ENCODE measurements around the gene PIRT.
A peak's percentile ranks its signal among the peaks of the same experiment; 100 is the strongest.

Gene PIRT

DNA sequence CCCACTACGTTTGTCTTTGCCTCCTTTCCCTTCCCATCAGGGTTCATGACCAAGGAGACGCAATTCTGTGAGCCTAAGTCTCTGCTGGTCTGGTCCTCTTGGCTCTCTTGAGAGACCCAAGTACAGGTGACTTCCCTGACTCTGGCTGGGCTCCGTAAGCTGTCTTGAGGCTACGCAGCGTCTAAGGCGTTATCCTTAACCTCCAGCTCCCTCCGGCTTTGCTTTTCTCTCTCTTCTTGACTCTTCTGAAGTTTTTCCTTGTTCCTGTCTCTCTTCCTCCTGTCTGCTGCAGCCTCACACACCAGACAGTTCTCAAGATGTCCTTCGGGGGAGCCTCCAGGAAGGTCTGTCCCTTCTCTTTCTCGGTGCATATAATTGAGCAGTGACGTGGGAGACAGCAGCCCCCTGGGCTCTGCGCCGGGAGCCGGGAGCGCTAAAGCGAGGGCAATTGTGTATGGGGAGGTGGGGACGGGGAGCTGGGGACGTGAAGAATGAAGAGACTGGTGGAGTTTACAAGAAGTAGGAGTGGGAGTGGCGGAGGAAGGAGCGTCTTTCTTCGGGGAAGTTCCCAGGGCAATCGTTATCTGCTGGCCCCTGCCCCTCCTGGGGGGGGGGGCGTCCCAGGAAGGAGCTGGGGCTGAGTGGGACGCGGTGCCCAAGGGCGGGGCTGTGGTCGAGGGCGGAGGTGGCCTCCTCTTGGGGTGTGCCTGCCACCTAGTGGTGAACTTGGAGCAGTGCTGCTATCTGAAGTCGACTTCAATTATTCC is 6.9 kb upstream of the PIRT start:
- peak overlapping the region; percentile 85 for H3K4me3 ChIP-seq (ENCODE audit: low read length)
- no peaks in the 10 kb centered on the region for H3K36me3 ChIP-seq (ENCODE audit: control insufficient read depth, insufficient read depth, low read length)
- peaks cover 5% of the 10 kb centered on the region for H3K27me3 ChIP-seq (ENCODE audit: control insufficient read depth, insufficient read depth, low read length)
- H3K9ac ChIP-seq (ENCODE audit: low read length), result peak overlapping the region; percentile 88
- peaks cover 28% of the 10 kb centered on the region for H3K4me1 ChIP-seq (ENCODE audit: control insufficient read depth, insufficient read depth, low read length)
- no peaks in the 10 kb centered on the region for H3K9me3 ChIP-seq (ENCODE audit: control insufficient read depth, low read length)

DNA sequence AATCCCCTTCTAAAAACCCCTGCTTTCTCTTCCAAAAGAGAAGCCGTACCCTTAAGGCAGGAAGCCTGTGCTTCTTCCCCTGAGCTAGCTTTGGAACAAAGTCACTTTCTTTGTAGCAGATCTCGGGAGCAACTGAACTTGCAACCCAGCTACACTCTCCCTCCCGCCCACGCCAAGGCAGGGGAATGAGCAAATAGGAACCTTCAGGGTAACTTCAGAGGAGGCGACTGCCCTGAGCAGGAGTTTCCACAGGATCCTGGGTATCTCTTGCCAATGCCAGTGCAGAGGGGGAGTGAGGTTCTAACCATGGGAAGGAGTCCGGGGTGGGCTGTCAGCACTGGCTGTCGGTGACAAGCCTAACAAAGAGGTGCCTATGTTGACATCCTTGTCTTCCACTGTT is 5.9 kb upstream of the PIRT start:
- peaks cover 28% of the 10 kb centered on the region for H3K4me1 ChIP-seq (ENCODE audit: control insufficient read depth, insufficient read depth, low read length)
- peak overlapping the region; percentile 85 for H3K4me3 ChIP-seq (ENCODE audit: low read length)
- peak overlapping the region; percentile 88 for H3K9ac ChIP-seq (ENCODE audit: low read length)
- H3K27me3 ChIP-seq (ENCODE audit: control insufficient read depth, insufficient read depth, low read length), result peaks cover 5% of the 10 kb centered on the region
- no peaks in the 10 kb centered on the region for H3K36me3 ChIP-seq (ENCODE audit: control insufficient read depth, insufficient read depth, low read length)
- H3K9me3 ChIP-seq (ENCODE audit: control insufficient read depth, low read length), result no peaks in the 10 kb centered on the region

DNA sequence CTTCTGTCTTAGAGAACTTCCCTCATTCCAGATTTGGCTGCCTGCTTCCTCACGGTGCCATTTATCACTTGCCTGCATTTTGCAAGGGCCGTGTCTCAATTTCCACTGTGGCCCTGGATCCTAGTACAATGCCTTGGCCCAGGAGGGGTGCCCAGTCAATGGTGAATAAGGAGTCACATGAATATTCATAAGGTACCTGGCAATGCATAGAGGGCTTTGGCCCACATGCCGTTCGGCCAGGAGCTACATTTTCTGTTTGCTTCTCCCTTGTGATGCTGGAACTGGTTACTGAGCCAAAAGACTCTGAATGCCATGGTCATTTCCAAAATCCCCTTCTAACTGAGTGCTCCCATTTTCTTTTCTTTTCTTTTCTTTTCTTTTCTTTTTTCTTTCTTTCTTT is 4.8 kb upstream of the PIRT start:
- Histone ChIP-seq H3K9ac (ENCODE audit: low read length) (peak overlapping the region; percentile 11), H3K36me3 (ENCODE audit: control insufficient read depth, insufficient read depth, low read length) (no peaks in the 10 kb centered on the region), H3K4me1 (ENCODE audit: control insufficient read depth, insufficient read depth, low read length) (peaks cover 31% of the 10 kb centered on the region), H3K27me3 (ENCODE audit: control insufficient read depth, insufficient read depth, low read length) (peaks cover 5% of the 10 kb centered on the region), H3K4me3 (ENCODE audit: low read length) (no peak overlapping the region), H3K9me3 (ENCODE audit: control insufficient read depth, low read length) (no peaks in the 10 kb centered on the region)

DNA sequence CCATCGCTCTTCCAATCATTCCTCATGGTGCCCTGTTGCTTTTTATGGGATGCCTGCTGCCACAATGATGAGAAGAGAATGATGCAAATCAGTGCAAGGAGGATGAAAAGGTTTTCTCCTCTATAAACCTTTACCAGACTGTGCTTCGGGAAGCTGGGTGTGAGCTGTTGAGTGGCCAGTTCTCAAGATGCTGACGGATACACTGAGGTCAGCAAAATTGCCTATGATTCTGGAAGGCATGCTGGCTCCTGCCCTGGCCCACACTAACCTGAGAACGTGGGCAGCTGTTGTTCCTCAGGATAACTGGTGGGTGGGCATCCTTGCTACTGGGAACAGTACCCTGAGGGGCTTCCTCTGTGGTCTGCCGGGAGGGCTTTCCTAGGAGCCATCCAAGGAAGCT is 795 bp upstream of the PIRT start:
- no peaks in the 10 kb centered on the region for H3K27me3 ChIP-seq (ENCODE audit: control insufficient read depth, insufficient read depth, low read length)
- no peaks in the 10 kb centered on the region for H3K9me3 ChIP-seq (ENCODE audit: control insufficient read depth, low read length)
- H3K9ac ChIP-seq (ENCODE audit: low read length), result no peak overlapping the region
- no peak overlapping the region for H3K4me3 ChIP-seq (ENCODE audit: low read length)
- no peaks in the 10 kb centered on the region for H3K36me3 ChIP-seq (ENCODE audit: control insufficient read depth, insufficient read depth, low read length)
- peaks cover 32% of the 10 kb centered on the region for H3K4me1 ChIP-seq (ENCODE audit: control insufficient read depth, insufficient read depth, low read length)

DNA sequence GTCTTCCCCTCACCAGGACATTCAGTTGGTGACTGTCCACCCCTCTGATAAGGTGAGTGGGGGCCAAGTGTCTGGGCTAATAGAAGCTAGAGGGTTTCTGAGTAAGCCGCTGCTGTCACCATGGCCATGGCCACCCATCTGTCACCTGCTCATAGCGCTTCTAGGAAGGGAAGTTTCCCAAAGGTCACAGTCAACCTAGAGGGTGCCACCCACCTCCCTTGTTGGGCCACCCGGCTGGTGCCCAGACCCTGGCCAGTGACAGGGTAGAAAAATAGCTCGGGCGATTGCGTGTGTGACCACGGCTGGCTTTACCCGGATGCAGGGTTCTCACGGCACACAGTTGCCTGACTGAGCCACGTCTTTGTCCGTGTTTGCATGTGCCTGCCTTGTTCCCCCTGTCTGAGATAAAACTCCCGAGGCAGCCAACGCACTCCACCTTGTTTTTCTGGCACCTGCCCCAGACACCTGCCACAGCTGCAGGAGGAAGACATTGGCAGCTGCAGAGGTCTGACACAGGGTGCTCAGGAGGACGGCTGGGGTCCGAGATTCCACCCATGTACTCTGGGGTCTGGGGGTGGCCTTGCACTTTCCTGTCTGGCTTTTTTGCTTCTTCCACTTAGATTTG is 809 bp downstream of the PIRT start:
- no peaks in the 10 kb centered on the region for H3K27me3 ChIP-seq (ENCODE audit: control insufficient read depth, insufficient read depth, low read length)
- no peak overlapping the region for H3K4me3 ChIP-seq (ENCODE audit: low read length)
- H3K4me1 ChIP-seq (ENCODE audit: control insufficient read depth, insufficient read depth, low read length), result peaks cover 21% of the 10 kb centered on the region
- H3K9me3 ChIP-seq (ENCODE audit: control insufficient read depth, low read length), result no peaks in the 10 kb centered on the region
- H3K36me3 ChIP-seq (ENCODE audit: control insufficient read depth, insufficient read depth, low read length), result no peaks in the 10 kb centered on the region
- no peak overlapping the region for H3K9ac ChIP-seq (ENCODE audit: low read length)

DNA sequence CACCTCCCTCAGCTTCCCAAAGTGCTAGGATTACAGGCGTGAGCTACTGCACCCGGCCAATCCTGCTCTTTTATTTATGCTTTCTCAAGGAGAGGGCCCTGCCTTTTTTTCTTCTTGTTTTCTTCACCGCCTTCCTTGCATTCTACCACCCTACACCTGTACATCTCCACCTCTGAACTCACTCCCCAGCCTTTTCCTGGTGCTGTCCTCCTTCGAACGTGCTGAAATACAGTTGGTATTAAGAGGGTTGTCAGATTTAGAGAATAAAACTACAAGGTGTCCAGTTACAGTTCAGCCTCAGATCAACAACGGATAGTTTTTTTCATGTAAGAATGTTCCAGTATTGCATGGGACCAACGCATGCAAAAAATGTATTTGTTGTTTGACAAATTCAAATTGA is 1.7 kb downstream of the PIRT start:
- Histone ChIP-seq H3K9ac (ENCODE audit: low read length) (no peak overlapping the region), H3K4me1 (ENCODE audit: control insufficient read depth, insufficient read depth, low read length) (peaks cover 21% of the 10 kb centered on the region)

DNA sequence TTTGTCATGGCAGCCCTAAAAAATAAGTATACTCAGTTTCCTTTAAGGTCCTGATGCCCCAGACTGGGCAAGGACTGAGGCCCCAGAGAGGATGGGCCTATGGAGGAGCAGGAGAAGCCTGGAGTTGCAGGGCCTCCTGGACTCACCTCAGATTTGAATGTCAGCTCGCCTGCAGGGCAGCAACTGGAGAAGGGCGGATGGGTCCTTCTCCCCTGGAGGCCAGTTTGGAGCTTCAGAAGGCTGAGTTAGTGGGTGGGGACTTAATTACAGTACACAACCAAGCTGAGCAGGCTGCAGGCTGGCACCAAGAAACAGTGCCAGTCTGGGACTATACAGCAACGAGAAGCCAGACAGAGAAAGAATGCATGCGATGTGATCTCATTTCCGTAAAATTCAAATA is 6.2 kb downstream of the PIRT start:
- H3K9ac ChIP-seq (ENCODE audit: low read length), result no peak overlapping the region
- peaks cover 18% of the 10 kb centered on the region for H3K4me1 ChIP-seq (ENCODE audit: control insufficient read depth, insufficient read depth, low read length)
- H3K4me3 ChIP-seq (ENCODE audit: low read length), result no peak overlapping the region
- H3K27me3 ChIP-seq (ENCODE audit: control insufficient read depth, insufficient read depth, low read length), result no peaks in the 10 kb centered on the region
- H3K9me3 ChIP-seq (ENCODE audit: control insufficient read depth, low read length), result no peaks in the 10 kb centered on the region
- H3K36me3 ChIP-seq (ENCODE audit: control insufficient read depth, insufficient read depth, low read length), result no peaks in the 10 kb centered on the region

More for the DNA sequence above, 1.7 kb downstream of the PIRT start:
- H3K4me3 ChIP-seq (ENCODE audit: low read length), result no peak overlapping the region
- no peaks in the 10 kb centered on the region for H3K27me3 ChIP-seq (ENCODE audit: control insufficient read depth, insufficient read depth, low read length)
- no peaks in the 10 kb centered on the region for H3K36me3 ChIP-seq (ENCODE audit: control insufficient read depth, insufficient read depth, low read length)
- no peaks in the 10 kb centered on the region for H3K9me3 ChIP-seq (ENCODE audit: control insufficient read depth, low read length)

DNA sequence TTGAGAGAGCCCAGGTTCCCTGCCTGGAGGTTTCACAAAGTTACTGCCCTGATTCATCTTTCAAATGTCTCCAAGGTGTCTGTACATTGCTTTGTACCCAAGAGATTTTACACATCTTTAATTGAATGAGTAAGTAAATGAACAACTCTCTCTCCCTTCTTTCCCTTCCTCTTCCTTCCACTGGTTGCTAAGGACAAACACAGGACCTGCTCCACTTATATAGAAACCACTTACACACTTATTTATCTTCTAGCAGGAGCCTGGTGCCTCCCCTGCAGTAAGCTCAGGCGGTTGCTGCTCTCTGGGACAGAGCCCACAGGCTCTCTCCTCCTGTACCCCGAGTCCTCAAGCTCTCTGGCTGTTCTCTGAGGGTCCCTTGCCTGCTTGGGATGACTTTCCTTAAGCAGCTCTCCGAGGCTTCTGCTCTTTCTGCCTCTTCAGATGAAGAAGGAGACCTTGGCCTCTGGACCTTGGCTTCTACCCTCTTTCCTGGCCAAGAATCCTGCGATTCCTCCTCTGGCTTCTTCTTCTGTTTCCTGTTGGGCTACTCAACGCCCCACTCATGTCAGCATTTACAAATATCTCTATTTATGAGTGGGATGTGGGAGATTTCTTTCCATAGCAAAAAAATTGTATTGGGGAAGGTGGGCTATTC is 9.9 kb downstream of the PIRT start:
- no peak overlapping the region for H3K9ac ChIP-seq (ENCODE audit: low read length)
- H3K4me3 ChIP-seq (ENCODE audit: low read length), result no peak overlapping the region
- H3K9me3 ChIP-seq (ENCODE audit: control insufficient read depth, low read length), result no peaks in the 10 kb centered on the region
- peaks cover 9% of the 10 kb centered on the region for H3K4me1 ChIP-seq (ENCODE audit: control insufficient read depth, insufficient read depth, low read length)
- H3K27me3 ChIP-seq (ENCODE audit: control insufficient read depth, insufficient read depth, low read length), result no peaks in the 10 kb centered on the region
- no peaks in the 10 kb centered on the region for H3K36me3 ChIP-seq (ENCODE audit: control insufficient read depth, insufficient read depth, low read length)

DNA sequence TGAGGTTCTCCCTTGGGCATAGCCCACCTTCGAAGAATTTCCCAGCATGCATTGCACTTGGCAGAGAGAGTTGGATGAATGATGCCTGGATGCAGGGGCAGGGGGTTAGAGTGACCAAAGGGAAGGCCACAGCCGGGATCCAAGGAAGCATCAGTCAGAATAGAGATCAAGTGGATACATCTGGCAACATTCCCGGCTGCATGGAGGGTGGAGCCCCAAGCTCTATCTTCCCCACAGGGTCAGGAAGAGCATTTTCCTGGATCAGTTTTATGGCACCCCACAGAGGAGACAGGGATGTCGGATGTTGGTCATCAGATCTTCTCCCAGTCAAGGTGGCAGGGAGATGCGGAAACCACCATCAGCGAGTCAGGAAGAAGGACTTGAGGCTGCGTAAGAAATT is 13.0 kb downstream of the PIRT start:
- H3K27me3 ChIP-seq (ENCODE audit: control insufficient read depth, insufficient read depth, low read length), result no peaks in the 10 kb centered on the region
- H3K4me1 ChIP-seq (ENCODE audit: control insufficient read depth, insufficient read depth, low read length), result peaks cover 9% of the 10 kb centered on the region

DNA sequence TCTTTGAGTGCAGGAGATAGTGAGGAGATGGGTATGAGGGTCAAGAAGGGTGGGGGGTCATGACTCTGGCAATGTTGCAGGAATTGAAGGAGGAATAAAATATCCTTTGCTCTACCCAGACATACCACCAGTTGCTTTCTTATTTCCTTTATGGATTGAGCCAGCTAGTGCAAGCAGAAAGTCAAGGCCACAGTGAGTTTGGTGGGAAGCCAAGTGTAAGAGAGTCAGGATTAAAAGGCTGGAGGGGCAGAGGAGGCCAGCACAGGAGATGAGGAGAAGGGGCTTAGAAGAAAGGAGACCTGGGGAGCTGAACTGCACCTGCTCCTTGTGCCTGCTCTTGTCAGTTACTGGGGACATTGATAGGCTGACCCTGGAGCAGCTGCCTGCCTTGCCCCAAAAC is 16.1 kb downstream of the PIRT start:
- H3K4me3 ChIP-seq (ENCODE audit: low read length), result no peak overlapping the region
- no peaks in the 10 kb centered on the region for H3K36me3 ChIP-seq (ENCODE audit: control insufficient read depth, insufficient read depth, low read length)
- H3K27me3 ChIP-seq (ENCODE audit: control insufficient read depth, insufficient read depth, low read length), result no peaks in the 10 kb centered on the region
- no peak overlapping the region for H3K9ac ChIP-seq (ENCODE audit: low read length)
- H3K9me3 ChIP-seq (ENCODE audit: control insufficient read depth, low read length), result no peaks in the 10 kb centered on the region
- no peaks in the 10 kb centered on the region for H3K4me1 ChIP-seq (ENCODE audit: control insufficient read depth, insufficient read depth, low read length)

More for the DNA sequence above, 13.0 kb downstream of the PIRT start:
- no peaks in the 10 kb centered on the region for H3K36me3 ChIP-seq (ENCODE audit: control insufficient read depth, insufficient read depth, low read length)
- H3K9ac ChIP-seq (ENCODE audit: low read length), result no peak overlapping the region
- no peaks in the 10 kb centered on the region for H3K9me3 ChIP-seq (ENCODE audit: control insufficient read depth, low read length)
- no peak overlapping the region for H3K4me3 ChIP-seq (ENCODE audit: low read length)

DNA sequence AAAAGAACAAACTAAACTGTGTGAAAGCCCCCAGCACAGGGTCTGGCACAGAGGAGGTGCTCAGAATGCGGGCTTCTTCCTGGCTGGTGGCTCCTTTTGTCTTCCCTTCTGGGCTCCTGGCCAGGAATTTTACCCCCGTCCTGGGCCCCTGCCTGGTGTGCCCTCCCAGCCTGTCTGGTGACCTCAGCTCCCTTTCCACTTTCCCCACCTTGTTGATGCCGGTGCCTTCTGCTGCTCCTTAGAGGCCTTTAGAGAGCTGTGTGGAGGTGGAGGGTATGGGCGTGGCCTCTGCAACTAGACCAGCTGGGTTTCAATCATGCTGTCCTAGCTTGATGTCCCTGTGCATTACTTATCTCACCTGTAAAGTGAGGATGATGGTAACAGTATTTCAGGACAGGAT is 16.8 kb downstream of the PIRT start:
- no peaks in the 10 kb centered on the region for H3K27me3 ChIP-seq (ENCODE audit: control insufficient read depth, insufficient read depth, low read length)
- H3K36me3 ChIP-seq (ENCODE audit: control insufficient read depth, insufficient read depth, low read length), result no peaks in the 10 kb centered on the region
- H3K4me1 ChIP-seq (ENCODE audit: control insufficient read depth, insufficient read depth, low read length), result no peaks in the 10 kb centered on the region
- H3K4me3 ChIP-seq (ENCODE audit: low read length), result no peak overlapping the region
- no peak overlapping the region for H3K9ac ChIP-seq (ENCODE audit: low read length)
- H3K9me3 ChIP-seq (ENCODE audit: control insufficient read depth, low read length), result no peaks in the 10 kb centered on the region

DNA sequence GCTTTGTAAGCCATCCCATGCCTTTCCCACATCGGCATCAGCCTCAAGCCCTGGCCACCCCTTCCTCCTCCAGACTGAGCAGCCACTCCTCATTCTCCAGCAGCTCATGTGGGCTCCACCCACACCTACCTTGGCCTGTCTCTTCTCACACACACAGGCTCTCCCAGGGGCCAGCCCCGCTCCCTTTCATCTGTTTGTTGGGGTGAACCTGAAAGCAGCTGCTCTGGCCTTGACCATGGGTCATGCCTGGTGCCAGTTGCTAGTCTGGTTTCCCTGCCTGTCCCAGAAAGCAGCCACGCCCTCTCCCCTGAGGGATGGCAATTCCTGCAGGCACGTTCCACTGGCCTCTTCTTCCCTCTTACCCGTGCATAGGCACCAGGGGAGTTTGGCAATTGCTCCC is 22.6 kb downstream of the PIRT start:
- Histone ChIP-seq H3K9ac (ENCODE audit: low read length) (no peak overlapping the region), H3K9me3 (ENCODE audit: control insufficient read depth, low read length) (no peaks in the 10 kb centered on the region), H3K36me3 (ENCODE audit: control insufficient read depth, insufficient read depth, low read length) (no peaks in the 10 kb centered on the region)

More for the DNA sequence above, 22.6 kb downstream of the PIRT start:
- no peak overlapping the region for H3K4me3 ChIP-seq (ENCODE audit: low read length)
- H3K27me3 ChIP-seq (ENCODE audit: control insufficient read depth, insufficient read depth, low read length), result no peaks in the 10 kb centered on the region
- peaks cover 33% of the 10 kb centered on the region for H3K4me1 ChIP-seq (ENCODE audit: control insufficient read depth, insufficient read depth, low read length)
